H1 (cell line): Measurements from ENCODE around the gene AIFM3. TPM values are rescaled to one million over a fixed set of nuclear protein-coding genes. Genes with fewer than 3 reads are reported as not detected.

Experiments
- FOSL1 ChIP-seq: IDR thresholded peaks from 2 replicates; pipeline ENCODE4 v1.6.1; 2011; ENCODE audit warnings: mild to moderate bottlenecking, low read depth, low read length, moderate library complexity; ENCODE audit not compliant: insufficient read depth
- SP2 ChIP-seq: IDR thresholded peaks from 2 replicates; pipeline ENCODE4 v1.6.1; 2012; ENCODE audit warnings: mild to moderate bottlenecking, low read length, inconsistent platforms
- polyA plus RNA-seq, 7 experiments: library from polyadenylated mRNA; depleted of rRNA in 3 of 7; stranded (reverse) in 5 of 7; unstranded in 2 of 7; fragments of >200 nt in 5 of 7; fragments of 200-250 nt in 2 of 7; gene quantifications; 1 replicate in 5 of 7; 2 replicates in 1 of 7; 4 replicates in 1 of 7; pipeline versions ENCODE4 v1.2.1 to v1.2.3, GENCODE V29; 2011 to 2013; ENCODE audit warnings: missing spikeins in 2 of 7, mixed read lengths in 2 of 7
- total RNA-seq: library from RNA; stranded (reverse); fragmentation: NEBNext Ultra II Directional; extraction: Animal tissue kit (Norgen Biotek cat#: 25700); gene quantifications from 2 replicates; pipeline ENCODE4 v1.2.1, GENCODE V29; 2021
- TF ChIP-seq, protein P1 (sequence below): fragments of 300-600 bp; sonication (generic); IDR thresholded peaks from 2 replicates; pipeline ENCODE4 v1.7.1; 2012; ENCODE audit warnings: low read length, moderate library complexity, mild to moderate bottlenecking, inconsistent platforms; ENCODE audit not compliant: insufficient replicate concordance
- TF ChIP-seq, protein P2 (sequence below): IDR thresholded peaks from 2 replicates; pipeline ENCODE4 v1.6.1; 2012; ENCODE audit warnings: inconsistent platforms
- TF ChIP-seq, protein P3 (sequence below): IDR thresholded peaks from 2 replicates; pipeline ENCODE4 v1.6.1; 2011; ENCODE audit warnings: low read length, improper control_type of control experiment
- TF ChIP-seq, protein P4 (sequence below): IDR thresholded peaks from 2 replicates; pipeline ENCODE4 v1.6.1; 2012; ENCODE audit warnings: low read length, inconsistent platforms

AIFM3 gene
- total and polyA plus RNA-seq, 2 of the 8 experiments (the other 6 are each of a cell fraction or from before 2014, with no cell fraction given): 0.86 to 1.4 TPM

DNA sequence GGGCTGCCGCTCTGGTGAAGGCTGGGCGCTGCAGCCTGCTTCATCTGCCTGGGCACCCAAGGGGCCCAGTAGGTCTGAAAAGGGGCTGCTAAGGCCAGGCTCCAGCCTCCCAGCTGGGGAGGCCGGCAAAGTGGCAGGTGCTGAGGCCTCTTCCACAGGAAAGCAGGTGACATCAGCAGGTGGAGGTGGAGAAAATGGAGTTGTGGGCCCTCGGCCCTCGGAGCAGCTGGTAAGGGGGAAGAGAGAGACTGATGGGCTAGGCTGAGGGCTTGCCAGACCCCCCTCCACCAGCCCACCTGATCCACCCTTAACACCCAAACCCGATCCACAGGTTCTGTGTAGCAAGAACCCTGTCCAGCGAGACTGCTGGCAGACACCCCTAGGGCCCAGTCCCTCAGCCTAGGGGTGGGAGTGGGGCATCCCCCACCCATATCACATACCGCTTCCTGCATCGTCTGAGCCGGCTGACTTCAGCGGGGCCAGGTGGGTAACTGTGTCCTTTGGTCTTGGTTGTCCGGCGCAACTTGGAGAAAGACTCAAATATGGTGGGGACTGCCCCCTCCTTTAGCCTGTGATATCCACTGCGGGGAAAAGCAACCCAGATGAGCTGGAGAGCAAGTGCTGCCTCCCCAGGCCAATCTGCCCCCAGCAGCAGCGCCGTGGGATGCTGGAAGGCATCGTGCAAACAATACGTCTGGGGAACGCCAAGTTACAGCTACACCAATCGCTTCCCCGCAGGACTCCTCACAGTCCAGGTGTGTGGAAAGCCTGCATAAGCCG lies 33.3 kb downstream of the AIFM3 start (continued):
- TF ChIP-seq, protein P1, sequence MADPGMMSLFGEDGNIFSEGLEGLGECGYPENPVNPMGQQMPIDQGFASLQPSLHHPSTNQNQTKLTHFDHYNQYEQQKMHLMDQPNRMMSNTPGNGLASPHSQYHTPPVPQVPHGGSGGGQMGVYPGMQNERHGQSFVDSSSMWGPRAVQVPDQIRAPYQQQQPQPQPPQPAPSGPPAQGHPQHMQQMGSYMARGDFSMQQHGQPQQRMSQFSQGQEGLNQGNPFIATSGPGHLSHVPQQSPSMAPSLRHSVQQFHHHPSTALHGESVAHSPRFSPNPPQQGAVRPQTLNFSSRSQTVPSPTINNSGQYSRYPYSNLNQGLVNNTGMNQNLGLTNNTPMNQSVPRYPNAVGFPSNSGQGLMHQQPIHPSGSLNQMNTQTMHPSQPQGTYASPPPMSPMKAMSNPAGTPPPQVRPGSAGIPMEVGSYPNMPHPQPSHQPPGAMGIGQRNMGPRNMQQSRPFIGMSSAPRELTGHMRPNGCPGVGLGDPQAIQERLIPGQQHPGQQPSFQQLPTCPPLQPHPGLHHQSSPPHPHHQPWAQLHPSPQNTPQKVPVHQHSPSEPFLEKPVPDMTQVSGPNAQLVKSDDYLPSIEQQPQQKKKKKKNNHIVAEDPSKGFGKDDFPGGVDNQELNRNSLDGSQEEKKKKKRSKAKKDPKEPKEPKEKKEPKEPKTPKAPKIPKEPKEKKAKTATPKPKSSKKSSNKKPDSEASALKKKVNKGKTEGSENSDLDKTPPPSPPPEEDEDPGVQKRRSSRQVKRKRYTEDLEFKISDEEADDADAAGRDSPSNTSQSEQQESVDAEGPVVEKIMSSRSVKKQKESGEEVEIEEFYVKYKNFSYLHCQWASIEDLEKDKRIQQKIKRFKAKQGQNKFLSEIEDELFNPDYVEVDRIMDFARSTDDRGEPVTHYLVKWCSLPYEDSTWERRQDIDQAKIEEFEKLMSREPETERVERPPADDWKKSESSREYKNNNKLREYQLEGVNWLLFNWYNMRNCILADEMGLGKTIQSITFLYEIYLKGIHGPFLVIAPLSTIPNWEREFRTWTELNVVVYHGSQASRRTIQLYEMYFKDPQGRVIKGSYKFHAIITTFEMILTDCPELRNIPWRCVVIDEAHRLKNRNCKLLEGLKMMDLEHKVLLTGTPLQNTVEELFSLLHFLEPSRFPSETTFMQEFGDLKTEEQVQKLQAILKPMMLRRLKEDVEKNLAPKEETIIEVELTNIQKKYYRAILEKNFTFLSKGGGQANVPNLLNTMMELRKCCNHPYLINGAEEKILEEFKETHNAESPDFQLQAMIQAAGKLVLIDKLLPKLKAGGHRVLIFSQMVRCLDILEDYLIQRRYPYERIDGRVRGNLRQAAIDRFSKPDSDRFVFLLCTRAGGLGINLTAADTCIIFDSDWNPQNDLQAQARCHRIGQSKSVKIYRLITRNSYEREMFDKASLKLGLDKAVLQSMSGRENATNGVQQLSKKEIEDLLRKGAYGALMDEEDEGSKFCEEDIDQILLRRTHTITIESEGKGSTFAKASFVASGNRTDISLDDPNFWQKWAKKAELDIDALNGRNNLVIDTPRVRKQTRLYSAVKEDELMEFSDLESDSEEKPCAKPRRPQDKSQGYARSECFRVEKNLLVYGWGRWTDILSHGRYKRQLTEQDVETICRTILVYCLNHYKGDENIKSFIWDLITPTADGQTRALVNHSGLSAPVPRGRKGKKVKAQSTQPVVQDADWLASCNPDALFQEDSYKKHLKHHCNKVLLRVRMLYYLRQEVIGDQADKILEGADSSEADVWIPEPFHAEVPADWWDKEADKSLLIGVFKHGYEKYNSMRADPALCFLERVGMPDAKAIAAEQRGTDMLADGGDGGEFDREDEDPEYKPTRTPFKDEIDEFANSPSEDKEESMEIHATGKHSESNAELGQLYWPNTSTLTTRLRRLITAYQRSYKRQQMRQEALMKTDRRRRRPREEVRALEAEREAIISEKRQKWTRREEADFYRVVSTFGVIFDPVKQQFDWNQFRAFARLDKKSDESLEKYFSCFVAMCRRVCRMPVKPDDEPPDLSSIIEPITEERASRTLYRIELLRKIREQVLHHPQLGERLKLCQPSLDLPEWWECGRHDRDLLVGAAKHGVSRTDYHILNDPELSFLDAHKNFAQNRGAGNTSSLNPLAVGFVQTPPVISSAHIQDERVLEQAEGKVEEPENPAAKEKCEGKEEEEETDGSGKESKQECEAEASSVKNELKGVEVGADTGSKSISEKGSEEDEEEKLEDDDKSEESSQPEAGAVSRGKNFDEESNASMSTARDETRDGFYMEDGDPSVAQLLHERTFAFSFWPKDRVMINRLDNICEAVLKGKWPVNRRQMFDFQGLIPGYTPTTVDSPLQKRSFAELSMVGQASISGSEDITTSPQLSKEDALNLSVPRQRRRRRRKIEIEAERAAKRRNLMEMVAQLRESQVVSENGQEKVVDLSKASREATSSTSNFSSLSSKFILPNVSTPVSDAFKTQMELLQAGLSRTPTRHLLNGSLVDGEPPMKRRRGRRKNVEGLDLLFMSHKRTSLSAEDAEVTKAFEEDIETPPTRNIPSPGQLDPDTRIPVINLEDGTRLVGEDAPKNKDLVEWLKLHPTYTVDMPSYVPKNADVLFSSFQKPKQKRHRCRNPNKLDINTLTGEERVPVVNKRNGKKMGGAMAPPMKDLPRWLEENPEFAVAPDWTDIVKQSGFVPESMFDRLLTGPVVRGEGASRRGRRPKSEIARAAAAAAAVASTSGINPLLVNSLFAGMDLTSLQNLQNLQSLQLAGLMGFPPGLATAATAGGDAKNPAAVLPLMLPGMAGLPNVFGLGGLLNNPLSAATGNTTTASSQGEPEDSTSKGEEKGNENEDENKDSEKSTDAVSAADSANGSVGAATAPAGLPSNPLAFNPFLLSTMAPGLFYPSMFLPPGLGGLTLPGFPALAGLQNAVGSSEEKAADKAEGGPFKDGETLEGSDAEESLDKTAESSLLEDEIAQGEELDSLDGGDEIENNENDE: no peak
- TF ChIP-seq, protein P2, sequence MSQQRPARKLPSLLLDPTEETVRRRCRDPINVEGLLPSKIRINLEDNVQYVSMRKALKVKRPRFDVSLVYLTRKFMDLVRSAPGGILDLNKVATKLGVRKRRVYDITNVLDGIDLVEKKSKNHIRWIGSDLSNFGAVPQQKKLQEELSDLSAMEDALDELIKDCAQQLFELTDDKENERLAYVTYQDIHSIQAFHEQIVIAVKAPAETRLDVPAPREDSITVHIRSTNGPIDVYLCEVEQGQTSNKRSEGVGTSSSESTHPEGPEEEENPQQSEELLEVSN: no peak
- TF ChIP-seq SP2 (no peak), FOSL1 (no peak)
- TF ChIP-seq, protein P3, sequence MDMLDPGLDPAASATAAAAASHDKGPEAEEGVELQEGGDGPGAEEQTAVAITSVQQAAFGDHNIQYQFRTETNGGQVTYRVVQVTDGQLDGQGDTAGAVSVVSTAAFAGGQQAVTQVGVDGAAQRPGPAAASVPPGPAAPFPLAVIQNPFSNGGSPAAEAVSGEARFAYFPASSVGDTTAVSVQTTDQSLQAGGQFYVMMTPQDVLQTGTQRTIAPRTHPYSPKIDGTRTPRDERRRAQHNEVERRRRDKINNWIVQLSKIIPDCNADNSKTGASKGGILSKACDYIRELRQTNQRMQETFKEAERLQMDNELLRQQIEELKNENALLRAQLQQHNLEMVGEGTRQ: no peak
- TF ChIP-seq, protein P4, sequence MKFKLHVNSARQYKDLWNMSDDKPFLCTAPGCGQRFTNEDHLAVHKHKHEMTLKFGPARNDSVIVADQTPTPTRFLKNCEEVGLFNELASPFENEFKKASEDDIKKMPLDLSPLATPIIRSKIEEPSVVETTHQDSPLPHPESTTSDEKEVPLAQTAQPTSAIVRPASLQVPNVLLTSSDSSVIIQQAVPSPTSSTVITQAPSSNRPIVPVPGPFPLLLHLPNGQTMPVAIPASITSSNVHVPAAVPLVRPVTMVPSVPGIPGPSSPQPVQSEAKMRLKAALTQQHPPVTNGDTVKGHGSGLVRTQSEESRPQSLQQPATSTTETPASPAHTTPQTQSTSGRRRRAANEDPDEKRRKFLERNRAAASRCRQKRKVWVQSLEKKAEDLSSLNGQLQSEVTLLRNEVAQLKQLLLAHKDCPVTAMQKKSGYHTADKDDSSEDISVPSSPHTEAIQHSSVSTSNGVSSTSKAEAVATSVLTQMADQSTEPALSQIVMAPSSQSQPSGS: no peak
